KOPT-K1 (cell line): Measurements from ENCODE around the gene SPATA25.
"Not testable (repeated sequence)": the region's sequence is repeated elsewhere in the genome, so short reads cannot be mapped to it uniquely, and the experiment has no call there.

Experiments
- H3K27ac ChIP-seq: fragments of 200-600 bp; sonication (generic); 2 replicates; pipeline ENCODE4 v1.5.1; 2016; ENCODE audit warnings: antibody characterized with exemption, mild to moderate bottlenecking, low read depth, low read length; ENCODE audit not compliant: poor library complexity, severe bottlenecking
- H3K36me3 ChIP-seq: fragments of 200-600 bp; sonication (generic); 2 replicates; pipeline ENCODE4 v1.5.1; 2017; ENCODE audit warnings: antibody characterized with exemption, mild to moderate bottlenecking, low read length, moderate library complexity; ENCODE audit not compliant: insufficient read depth
- H3K9me3 ChIP-seq: fragments of 200-600 bp; sonication (generic); 2 replicates; pipeline ENCODE4 v1.5.1; 2017; ENCODE audit warnings: antibody characterized with exemption, low read length, mild to moderate bottlenecking; ENCODE audit not compliant: insufficient read depth, poor library complexity, severe bottlenecking

SPATA25 gene, protein sequence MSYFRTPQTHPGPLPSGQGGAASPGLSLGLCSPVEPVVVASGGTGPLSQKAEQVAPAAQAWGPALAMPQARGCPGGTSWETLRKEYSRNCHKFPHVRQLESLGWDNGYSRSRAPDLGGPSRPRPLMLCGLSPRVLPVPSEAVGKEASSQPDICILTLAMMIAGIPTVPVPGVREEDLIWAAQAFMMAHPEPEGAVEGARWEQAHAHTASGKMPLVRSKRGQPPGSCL

DNA sequence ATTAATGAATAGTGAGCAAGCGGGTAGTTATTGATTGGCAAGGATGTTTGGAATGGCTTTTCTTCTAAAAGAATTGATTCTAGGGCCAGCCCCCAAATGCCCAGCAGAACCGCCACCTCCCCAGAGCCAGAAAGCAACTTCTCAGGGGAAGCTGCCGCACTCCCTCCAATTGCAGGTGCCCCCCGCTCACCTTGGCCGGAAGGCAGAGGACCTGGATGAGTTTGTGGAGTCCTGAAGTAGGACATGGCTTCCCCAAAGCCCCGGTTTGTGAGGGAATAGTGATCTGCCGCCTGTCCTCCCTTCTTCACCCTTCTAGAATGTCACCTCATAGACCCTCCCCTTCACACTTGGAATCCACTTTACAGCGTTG lies at the start of gene SPATA25:
SPATA25 (minus strand) TSS at position 277 of the 370 bp plus-strand sequence; CDS start at position 245, 32 bp downstream.
- Histone ChIP-seq H3K9me3 (no peaks in the 10 kb centered on the region), H3K27ac (peak within 1 kb of the TSS; percentile 23), H3K36me3 (peaks cover 32% of the 10 kb centered on the region)

DNA sequence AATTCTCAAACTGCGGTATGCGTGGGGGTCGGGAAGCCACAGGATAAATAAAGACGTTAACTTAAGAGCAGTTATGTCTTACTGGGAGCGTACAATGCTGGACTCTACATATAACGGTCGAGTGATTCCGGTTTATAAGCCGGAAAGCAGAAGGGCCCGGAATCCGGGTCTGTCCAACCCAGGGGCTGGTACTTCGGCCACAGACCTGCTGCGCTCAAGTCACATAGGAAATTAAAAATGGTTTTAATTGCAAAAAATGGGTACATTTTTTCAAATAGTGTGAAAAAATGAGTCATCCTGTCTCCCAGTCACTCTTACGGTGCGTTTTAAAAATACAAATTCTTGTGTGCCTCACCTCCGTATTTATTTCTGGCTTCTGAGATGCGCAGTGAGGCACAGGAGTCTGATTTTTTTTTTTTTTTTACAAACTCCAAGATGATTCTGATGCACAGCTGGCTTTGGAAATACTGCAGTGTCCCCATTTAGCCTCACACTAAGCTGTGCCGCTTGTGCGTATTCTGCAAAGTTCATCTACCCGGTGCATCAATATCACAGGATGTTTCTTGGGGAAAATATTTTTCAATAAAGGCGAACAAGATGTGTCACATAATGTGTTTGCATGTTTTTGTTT lies 48.1 kb upstream of the SPATA25 start:
- no peaks in the 10 kb centered on the region for H3K9me3 ChIP-seq
- peak overlapping the region; percentile 97 for H3K27ac ChIP-seq
- H3K36me3 ChIP-seq = peaks cover 41% of the 10 kb centered on the region

DNA sequence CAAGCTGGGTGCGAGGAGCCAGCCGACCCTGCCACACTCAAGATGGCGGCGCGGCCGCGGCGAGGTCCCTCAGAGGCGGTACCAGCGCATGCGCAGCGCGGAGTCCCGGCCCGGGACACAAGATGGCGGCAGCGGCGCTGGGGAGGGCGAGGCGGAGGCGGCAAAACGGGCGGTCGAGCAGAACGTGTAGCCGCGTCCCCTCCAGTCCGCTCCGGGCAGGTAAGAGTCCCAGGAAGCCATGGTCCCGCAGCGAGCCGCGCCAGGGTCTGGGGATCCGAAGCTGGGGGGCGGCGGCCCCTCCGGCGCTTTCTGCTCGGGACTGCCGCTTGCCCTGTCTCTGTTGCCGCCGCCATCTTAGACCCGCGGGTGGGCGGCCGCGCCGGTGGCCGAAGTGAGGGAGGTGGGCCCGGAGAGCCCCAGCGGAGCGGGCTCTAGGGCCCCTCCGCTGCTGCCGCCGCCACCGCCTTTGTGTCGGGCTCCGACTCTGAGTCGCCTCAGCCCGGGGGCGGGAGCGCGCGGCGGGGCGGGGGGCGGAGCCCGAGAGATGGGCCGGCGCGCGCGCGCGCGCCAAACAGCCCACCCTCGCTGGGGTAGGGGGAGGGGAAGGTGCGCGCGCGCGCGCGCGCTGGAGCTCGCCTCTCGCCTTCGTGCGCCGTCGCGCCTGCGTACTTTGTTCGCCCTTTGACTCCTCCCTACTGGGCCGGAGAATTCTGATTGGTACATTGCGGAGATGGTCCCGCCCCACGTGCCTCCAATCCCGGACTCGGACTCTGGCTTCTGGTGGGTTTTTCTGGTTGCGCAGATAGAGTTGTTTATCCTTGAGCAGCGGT lies 47.4 kb upstream of the SPATA25 start, which contains the start of gene PCIF1:
PCIF1 (plus strand) TSS at position 98 of the 830 bp plus-strand sequence. CDS start 4,317 bp downstream, outside the sequence.
- Histone ChIP-seq H3K36me3 (peaks cover 33% of the 10 kb centered on the region), H3K27ac (peak within 1 kb of the TSS; percentile 97), H3K9me3 (no peaks in the 10 kb centered on the region)

DNA sequence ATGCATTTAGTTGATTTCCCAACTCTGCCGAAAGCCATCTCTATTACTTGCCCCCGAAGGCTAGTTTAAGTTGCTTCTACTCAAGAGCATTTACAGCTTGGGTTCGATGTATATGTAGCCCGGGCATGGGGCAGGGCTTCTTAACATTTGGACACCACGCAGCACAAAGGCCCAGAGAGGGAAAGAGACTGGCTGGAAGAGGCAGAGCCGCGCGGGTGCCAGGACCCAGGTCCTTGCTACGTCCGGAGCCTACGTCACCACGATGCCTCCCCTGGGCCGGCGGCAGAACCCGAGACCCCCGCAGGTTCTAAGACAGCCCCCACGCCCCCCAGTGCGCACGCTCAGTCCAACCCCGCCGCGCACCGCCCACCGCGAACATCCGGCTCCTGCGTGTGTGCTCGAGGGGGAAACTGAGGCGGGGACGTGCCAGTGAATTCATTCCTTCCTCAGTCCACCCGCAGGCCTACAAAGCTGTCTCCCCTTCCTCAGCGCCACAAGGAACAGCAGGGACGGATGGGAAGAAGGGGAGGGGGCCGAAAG lies 46.7 kb upstream of the SPATA25 start:
- no peaks in the 10 kb centered on the region for H3K9me3 ChIP-seq
- peaks cover 26% of the 10 kb centered on the region for H3K36me3 ChIP-seq
- peak overlapping the region; percentile 97 for H3K27ac ChIP-seq

DNA sequence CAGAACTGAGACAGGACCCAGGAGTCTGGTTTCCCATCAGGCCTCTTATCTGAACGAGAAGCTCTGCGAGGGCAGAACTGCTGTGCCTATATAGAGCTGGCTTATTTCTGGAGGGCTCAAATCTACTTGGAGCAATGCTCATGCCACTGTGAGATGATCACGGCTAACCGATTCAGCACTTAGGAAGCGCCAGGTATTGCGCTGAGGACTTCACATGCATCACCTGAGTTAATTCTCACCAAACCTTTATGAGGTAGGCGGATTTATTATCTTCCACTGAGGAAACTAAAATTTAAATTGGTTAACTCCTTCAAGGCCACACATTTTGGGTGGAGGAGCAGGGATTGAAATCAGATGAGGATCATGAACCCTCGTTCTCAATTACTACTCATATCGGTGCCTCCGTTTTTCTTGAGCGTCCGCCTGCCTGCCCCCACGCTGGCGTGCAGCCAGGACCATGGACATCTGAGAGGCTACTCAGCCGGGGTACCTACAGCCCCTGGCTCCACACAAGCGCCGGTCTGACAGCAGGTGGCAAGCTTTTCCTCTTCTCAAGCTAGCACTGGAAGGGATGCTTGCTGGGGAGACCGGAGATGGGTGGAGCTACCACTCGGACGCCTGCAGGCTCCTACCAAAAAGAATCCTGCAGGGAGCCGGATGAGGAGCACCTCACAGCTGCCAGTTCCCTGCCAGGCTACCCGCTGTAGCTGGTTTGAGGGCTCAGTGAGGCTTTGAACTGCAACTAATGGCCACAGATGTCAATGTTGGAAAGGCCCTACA lies 46.0 kb upstream of the SPATA25 start:
- Histone ChIP-seq H3K27ac (peak overlapping the region; percentile 97), H3K9me3 (no peaks in the 10 kb centered on the region), H3K36me3 (peaks cover 20% of the 10 kb centered on the region)

DNA sequence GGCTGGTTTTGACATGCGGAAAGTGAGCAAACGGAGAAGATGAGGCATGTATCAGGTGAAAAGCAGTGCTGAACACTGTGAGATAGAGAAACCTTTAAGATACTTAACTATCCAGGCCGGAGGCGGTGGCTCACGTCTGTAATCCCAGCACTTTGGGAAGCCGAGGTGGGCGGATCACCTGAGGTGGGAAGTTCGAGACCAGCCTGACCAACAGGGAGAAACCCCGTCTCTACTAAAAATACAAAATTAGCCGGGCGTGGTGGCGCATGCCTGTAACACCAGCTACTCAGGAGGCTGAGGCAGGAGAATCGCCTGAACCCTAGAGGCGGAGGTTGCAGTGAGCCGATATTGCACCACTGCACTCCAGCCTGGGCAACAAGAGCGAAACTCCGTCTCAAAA lies 44.3 kb upstream of the SPATA25 start:
- H3K9me3 ChIP-seq, H3K27ac ChIP-seq, H3K36me3 ChIP-seq: not testable (repeated sequence)

DNA sequence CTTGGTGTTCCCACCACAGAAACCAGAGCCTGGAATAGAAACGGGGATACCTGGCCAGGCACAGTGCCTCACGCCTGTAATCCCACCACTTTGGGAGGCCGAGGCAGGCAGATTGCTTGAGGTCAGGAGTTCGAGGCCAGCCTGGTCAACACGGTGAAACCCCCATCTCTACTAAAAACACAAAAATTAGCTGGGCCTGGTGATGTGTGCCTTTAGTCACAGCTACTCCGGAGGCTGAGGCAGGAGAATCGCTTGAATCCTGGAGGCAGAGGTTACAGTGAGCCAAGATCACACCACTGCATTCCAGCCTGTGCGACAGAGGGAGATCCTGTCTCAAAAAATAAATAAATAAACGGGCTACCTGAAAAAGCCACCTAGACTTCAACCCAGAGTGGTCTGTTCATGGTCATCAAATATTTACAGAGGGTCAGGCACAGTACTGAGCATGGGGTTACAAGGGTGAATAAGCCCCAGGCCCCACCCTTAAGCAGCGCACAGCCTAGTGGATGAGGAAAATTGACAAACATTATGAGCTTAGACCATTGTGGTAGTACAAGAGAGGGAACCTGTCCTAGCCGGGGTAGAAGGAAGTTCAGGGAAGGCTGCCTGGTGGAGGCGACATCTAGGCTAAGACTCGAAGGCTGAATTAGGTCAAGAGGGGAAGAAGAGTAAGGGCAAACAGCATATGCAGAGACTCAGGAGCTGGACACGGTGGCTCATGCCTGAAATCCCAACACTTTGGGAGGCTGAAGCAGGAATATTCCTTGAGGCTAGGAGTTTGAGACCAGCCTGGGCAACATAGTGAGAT lies 39.9 kb upstream of the SPATA25 start:
- Histone ChIP-seq H3K27ac (no peak overlapping the region), H3K9me3 (no peaks in the 10 kb centered on the region)

DNA sequence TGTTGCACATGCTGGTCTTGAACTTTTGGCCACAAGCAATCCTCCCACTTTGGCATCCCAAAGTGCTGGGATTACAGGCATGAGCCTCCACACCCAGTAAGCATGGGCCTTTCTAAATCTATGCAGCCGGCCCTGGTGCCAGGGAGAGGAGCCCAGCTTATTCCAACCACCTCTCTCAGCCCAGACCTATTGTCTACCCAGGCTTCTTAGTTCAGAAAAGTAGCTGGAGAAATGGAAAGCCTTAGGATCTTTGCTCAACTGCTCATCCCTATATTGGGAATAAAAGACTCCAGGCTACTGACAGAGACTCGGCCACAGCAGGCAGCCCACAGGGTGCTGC lies 39.3 kb upstream of the SPATA25 start:
- Histone ChIP-seq H3K9me3 (no peaks in the 10 kb centered on the region), H3K36me3 (no peaks in the 10 kb centered on the region), H3K27ac (no peak overlapping the region)

More for the DNA sequence above, 39.9 kb upstream of the SPATA25 start:
- H3K36me3 ChIP-seq = no peaks in the 10 kb centered on the region

DNA sequence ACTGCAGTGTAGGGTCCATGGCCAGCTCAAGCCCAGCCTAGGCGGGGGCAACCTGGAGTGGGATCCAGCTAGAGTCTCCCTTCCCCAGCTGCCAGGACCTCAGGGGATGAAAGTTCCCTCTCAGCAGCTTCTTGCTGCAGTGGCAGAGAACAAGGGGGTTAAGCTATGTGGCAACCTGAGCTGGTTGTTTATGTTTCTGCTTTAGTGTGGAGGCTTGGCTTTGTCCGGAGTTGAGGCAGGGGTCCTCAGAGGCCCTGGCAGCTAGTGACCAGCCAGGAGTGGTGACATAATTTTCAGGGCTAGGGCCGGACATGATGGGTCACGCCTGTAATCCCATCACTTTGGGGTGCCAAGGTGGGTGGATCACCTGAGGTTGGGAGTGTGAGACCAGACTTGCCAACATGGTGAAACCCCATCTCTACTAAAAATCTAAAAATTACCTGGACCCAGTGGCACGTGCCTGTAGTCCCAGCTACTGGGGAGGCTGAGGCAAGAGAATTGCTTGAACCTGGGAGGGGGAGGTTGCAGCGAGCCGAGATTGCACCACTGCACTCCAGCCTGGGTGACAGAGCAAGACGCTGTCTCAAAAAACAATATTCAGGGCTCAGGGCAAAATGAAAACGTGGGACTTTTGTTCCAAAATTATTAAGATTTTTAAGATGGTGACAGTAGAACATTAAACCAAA lies 38.5 kb upstream of the SPATA25 start:
- Histone ChIP-seq H3K9me3 (no peaks in the 10 kb centered on the region), H3K36me3 (no peaks in the 10 kb centered on the region), H3K27ac (no peak overlapping the region)

DNA sequence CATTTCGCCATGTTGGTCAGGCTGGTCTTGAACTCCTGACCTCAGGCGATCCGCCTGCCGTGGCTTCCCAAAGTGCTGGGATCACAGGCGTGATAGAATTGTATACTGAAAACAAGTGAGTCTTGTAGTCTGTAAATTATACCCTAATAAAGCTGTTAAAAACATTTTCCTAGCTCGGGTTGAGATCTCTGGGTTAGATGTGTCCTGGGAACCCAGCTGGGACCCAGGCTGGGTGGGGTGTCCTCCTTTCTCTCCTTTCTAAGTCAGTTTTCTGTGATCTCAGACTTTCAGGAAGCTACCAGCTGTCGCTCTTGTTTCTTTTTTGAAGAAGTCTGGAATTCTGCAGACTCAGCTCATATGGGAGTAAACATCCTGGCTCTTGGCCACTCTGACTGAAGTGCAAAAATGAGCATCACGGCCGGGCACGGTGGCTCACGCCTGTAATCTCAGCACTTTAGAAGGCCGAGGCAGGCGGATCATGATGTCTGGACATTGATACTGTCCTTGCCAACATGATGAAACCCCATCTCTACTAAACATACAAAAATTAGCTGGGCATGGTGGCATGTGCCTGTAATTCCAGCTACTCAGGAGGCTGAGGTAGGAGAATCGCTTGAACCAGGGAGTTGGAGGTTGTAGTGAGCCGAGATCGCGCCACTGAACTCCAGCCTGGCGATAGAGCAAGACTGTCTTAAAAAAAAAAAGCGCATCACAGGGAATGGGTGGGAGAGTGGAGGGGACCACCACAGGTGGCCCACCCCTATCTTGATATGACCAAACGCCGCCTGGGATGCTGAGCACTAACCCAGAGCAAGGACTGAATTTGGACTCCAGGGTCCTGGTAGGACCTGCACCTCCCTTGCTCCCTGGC lies 37.2 kb upstream of the SPATA25 start:
- no peak overlapping the region for H3K27ac ChIP-seq
- H3K36me3 ChIP-seq = no peaks in the 10 kb centered on the region

DNA sequence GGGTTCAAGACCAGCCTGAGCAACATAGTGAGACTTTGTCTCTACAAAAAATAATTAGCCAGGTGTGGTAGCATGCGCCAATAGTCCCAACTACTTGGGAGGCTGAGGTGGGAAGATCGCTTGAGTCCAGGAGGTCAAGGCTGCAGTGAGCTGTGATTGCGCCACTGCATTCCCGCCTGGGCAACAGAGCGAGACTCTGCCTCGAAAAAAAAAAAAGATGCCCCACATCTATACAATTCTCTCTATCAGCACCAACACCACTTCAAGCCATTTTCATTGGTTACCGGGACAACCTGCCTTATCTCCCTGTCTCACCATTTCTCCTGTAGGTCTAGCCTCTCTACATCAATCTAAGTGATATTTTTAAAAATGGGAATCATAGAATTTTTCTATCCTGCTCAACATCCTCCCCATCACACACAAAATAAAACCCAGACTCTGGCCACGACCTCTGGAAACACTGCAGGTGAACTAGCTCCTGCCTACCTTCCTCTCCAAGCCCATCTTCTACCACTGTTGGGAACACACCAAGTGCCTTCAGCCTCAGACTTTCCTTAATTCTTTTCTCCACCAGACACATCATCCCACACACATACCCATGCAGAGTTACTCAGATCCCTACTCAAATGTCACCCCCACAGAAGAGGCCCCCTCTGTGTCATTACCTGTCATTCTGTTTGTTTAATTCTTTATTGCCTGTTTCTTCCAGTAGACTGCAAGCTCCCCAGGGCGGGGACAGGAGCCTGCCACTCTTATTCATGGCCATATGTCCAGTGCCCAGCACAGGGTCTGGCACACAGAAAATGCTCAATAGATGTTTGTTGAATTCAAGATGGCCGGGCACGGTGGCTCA lies 34.1 kb upstream of the SPATA25 start:
- H3K27ac ChIP-seq = no peak overlapping the region
- no peaks in the 10 kb centered on the region for H3K9me3 ChIP-seq
- H3K36me3 ChIP-seq = no peaks in the 10 kb centered on the region

More for the DNA sequence above, 37.2 kb upstream of the SPATA25 start:
- H3K9me3 ChIP-seq = no peaks in the 10 kb centered on the region
